Activated T-helper 1 cell treated with Interleukin-2 at 50 U/mL for 16 hours (primary cell): ENCODE results near the gene NTSR1.

Experiments used
- DNase-seq: peaks from one replicate; pipeline ENCODE4 v3.0.0-alpha.2; 2020; ENCODE audit warnings: low read depth

The NTSR1 gene

GRCh38 chr20:62787321-62787720, 78.7 kb downstream of the NTSR1 start:
- no peak for DNase-seq

DNA sequence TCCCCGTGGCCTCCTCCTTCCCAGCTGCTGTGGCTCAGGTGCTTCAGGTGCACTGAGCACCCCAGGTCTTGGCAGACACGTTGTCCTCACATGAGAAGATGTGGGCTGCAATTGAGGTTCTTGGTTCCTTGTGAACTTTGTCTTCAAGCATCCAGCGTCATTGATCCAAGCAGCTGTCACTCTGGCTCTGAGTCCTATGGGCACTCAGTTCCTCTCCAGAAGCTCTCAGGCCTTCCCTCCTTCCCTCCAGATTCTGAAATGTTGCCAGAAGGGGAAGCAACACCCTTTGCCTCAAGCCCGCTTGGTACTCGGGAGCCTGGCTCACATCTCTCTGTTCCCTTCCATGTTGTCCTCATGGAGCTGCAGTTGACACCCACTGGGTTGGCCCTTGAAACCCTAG, 79.2 kb downstream of the NTSR1 start:
- no peak for DNase-seq

GRCh38 chr20:62788607-62789006, 80.0 kb downstream of the NTSR1 start:
- DNase-seq: no peak

DNA sequence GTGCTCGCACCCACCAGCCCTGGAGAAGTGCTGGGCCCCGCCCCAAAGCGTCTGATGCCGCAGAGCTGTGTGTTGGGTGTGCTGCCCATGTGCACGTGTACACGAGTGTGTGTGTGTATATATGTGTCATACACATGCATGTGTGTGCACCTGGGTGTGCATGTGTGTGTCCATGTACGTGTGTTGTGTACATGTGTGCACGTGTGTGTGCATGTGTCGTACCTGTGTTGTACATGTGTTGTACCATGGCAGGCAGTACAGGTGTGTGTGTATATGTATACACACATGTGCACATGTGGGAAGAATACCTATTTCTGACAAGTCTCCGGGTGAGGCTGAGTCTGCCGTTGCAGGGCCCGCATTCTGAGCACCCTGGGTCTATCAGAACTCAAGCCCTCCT, 81.4 kb downstream of the NTSR1 start:
- DNase-seq: no peak

- DNase-seq: peak; percentile 60
Observed at GRCh38 chr20:62791301-62792181, 82.9 kb downstream of the NTSR1 start.

- no peak for DNase-seq
Observed at GRCh38 chr20:62792182-62792939, 83.7 kb downstream of the NTSR1 start.

- no peak for DNase-seq
Observed at GRCh38 chr20:62792940-62793756, 84.5 kb downstream of the NTSR1 start.

- no peak for DNase-seq
Observed at GRCh38 chr20:62793757-62794006, 85.0 kb downstream of the NTSR1 start.

GRCh38 chr20:62794007-62794724, 85.5 kb downstream of the NTSR1 start:
- peak; percentile 90 for DNase-seq

DNA sequence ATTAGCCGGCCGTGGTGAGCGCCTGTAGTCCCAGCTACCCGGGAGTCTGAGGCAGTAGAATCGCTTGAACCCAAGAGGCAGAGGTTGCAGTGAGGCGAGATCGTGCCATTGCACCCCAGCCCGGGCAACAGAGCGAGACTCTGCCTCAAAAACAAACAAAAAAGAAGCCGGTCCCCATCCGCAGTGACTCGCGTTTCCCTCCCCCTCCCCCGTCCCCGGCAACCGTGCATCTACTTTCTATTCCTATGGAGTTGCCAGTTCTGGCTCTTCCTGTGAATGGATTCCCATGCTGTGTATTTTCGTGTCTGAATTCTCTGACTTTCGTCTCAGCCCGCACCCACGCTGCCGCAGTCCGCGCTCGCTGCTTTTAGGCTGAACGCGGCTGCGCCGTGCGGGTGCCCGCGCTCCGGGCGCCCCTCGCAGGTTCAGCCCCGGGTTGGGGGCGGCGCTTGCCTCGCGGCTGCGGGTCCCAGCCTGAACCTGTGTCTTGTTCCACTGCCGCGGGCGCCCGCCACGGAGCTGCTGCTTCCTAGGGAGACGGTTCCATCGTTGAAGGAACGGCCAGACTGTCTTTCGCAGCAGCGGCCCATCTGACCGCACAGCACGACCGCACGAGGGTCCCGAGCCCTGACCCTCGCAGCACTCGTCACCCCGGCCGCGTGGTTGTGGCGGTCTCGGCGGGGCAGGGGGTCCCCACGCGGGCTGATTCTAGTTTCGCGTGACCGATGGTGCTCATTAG, 86.6 kb downstream of the NTSR1 start:
- peak; percentile 55 for DNase-seq

- DNase-seq: no peak
Observed at GRCh38 chr20:62796699-62797491, 88.3 kb downstream of the NTSR1 start.

- no peak for DNase-seq
Observed at GRCh38 chr20:62797671-62798532, 89.3 kb downstream of the NTSR1 start.

- no peak for DNase-seq
Observed at GRCh38 chr20:62799036-62799435, 90.4 kb downstream of the NTSR1 start.

GRCh38 chr20:62799459-62799858, 90.8 kb downstream of the NTSR1 start:
- DNase-seq: no peak

- no peak for DNase-seq
Observed at GRCh38 chr20:62799873-62800272, 91.2 kb downstream of the NTSR1 start.

DNA sequence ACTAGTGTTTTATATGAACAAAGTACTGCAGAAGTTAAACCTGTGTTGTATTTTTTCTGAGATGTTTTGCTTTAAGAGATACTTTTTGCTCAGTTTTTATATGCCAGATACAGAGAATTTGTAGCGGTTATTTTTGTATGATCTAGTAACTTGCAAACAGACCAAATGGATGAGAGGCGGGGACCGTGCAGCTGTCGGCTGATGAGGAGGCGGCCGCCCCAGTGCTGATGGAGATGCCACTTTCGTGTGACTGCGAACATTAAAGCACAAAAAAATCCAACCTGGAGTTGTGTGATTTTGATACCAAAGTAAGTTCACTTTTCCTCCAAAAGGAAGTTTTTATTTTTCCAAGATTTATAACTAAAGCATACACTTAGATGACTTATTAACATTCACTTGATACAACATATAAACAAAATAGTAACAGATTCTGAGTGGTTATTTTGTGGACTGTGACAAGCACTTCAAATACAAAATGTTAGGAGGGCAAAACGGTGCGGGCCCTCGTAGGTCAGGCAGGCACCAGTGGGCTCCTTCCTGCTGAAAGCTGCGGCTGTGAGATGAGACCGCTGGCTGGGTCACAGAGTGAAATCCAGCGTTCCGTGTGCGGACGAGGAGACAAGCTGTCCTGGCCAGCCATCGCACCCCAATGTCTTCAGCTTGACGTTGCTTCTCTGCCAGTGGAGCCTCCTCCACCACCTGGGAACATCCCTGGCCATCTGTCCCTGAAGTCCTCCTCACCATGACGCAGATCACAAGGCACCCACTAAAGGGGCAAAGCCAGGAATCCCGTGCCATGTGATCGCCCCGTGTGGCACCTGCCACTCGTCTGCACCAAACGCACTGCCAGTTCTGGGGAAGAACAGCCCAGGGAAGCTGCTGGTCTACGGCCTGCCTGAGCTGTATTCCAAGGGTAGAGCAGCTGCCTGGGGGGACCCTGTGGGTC, 92.0 kb downstream of the NTSR1 start:
- no peak for DNase-seq

DNA sequence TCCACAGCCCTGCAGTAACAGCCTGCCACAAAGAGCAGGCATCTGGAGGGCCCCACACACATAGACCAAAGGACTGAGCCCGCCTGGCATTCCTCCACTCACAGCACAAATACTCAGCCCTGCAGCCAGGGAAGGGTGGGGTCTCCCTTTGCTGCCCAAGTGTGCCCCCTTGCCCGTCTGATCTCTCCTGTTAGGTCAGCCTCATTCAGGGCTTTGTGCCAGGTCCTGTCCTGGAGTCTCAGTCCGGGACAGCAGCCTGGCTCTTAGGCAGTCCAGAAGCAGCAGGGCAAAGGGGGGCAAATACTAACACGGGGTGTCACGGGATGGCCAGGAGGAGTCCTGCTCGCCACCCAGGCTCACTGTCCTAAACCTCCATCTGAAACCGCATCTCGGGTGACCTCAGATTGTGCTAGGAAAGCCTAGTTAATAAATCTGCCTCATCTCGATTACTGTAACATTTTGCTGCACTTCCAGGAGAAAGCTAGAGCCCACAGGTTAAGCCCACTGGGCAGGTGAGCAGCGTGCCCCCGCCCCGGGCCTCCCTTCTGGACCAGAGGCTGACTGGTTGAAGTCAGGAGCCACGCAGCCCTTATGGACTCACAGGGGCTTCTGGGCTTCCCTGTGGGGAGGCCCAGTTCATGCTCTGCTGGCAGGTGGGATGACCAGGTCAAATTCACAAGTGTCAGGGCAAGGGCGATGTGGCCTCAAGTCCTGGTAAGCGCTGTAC, 92.8 kb downstream of the NTSR1 start:
- DNase-seq: no peak
